GM18508 (cell line): ENCODE measurements around the gene KAT6B.

Source experiments
- ATAC-seq: cut with Tn5 transposase; IDR thresholded peaks from one replicate; pipeline ENCODE4 v1.9.1; 2021; ENCODE audit warnings: moderate number of reproducible peaks; ENCODE audit not compliant: insufficient read depth, unreplicated experiment

KAT6B gene

GRCh38 chr10:74976565-74976964, 150.2 kb downstream of the KAT6B start:
- no peak for ATAC-seq

- ATAC-seq = no peak
Measured at GRCh38 chr10:74977072-74977471, 150.7 kb downstream of the KAT6B start.

- peak; percentile 57 for ATAC-seq
Measured at GRCh38 chr10:74977913-74978847, 151.8 kb downstream of the KAT6B start.

- ATAC-seq = no peak
Measured at GRCh38 chr10:74981831-74982633, 155.6 kb downstream of the KAT6B start.

GRCh38 chr10:74982634-74982982, 156.2 kb downstream of the KAT6B start:
- no peak for ATAC-seq

GRCh38 chr10:74983383-74983782, 157.0 kb downstream of the KAT6B start:
- no peak for ATAC-seq

- no peak for ATAC-seq
Measured at GRCh38 chr10:74987339-74988053, 161.1 kb downstream of the KAT6B start.

- no peak for ATAC-seq
Measured at GRCh38 chr10:74988054-74988775, 161.8 kb downstream of the KAT6B start.

- no peak for ATAC-seq
Measured at GRCh38 chr10:74988832-74989561, 162.6 kb downstream of the KAT6B start.

- ATAC-seq = no peak
Measured at GRCh38 chr10:74991435-74991834, 165.0 kb downstream of the KAT6B start.

GRCh38 chr10:74992068-74992467, 165.7 kb downstream of the KAT6B start:
- ATAC-seq = no peak

GRCh38 chr10:74993649-74994048, 167.2 kb downstream of the KAT6B start:
- no peak for ATAC-seq

- no peak for ATAC-seq
Measured at GRCh38 chr10:74994854-74995253, 168.5 kb downstream of the KAT6B start.

- ATAC-seq = no peak
Measured at GRCh38 chr10:74995806-74996205, 169.4 kb downstream of the KAT6B start.

- no peak for ATAC-seq
Measured at GRCh38 chr10:74997163-74997562, 170.8 kb downstream of the KAT6B start.

GRCh38 chr10:75000748-75001321, 174.4 kb downstream of the KAT6B start:
- no peak for ATAC-seq

- ATAC-seq = no peak
Measured at GRCh38 chr10:75001715-75002350, 175.4 kb downstream of the KAT6B start.

- ATAC-seq = no peak
Measured at GRCh38 chr10:75002351-75002725, 175.9 kb downstream of the KAT6B start.
